Hematopoietic multipotent progenitor cell treated with erythropoietin and hydrocortisone succinate and interleukin-3 and kit ligand, for 17 days (in vitro differentiated cells): Measurements from ENCODE around the gene NUF2.

Experiments
- DNase-seq: peaks from one replicate; pipeline ENCODE4 v3.0.0-alpha.2; 2015; ENCODE audit warnings: low spot score

The NUF2 gene

DNA sequence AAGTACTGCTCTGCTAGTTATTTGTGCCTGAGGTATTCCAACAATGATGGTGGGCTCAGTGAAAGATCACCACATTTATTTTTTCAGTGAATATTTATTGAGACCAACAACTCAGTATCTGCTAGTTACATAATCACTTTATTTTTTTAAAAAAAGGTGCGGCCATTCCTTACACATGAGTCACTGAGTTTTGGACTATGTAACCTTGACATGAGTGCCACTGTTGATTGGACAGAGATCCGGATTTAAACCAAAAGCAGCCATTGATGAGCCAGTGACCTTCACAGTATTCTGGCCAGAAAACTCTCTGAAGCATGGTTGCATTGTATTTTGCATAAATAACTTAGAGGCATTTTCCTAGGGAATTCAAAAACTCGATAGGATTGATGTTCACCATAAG lies 79.5 kb downstream of the NUF2 start:
- DNase-seq = no peak
